Epidermal melanocyte (primary cell): Measurements from ENCODE around the gene PCDHA2.
"Not testable (repeated sequence)": the region's sequence is repeated elsewhere in the genome, so short reads cannot be mapped to it uniquely, and the experiment has no call there.

Experiments used
- DNase-seq: peaks from one replicate; pipeline ENCODE4 v3.0.0; 2011; ENCODE audit warnings: low spot score; ENCODE audit not compliant: insufficient read length

Gene PCDHA2

DNA sequence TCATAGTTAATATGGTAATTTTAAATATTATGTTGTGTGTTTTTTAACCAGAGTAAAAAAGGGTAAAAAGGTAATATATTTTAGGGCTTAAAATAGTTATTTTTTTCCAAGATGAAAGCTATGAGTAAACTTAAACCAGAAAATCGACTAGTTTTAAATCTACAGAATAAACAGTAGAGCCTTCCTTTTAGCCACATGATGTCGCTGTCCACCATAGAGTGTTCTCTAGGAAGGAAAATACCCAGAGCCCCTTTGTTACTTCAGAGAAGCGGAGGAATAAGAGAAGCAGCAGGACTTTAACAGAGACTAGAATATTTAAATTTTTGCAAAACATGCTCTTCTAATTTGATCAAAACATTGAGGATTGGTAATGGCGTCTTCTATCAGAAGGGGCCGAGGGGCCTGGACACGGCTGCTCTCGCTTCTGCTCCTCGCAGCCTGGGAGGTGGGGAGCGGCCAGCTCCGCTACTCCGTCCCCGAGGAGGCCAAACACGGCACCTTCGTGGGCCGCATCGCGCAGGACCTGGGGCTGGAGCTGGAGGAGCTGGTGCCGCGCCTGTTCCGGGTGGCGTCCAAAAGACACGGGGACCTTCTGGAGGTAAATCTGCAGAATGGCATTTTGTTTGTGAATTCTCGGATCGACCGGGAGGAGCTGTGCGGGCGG, at the start of gene PCDHA2:
Gene PCDHA2, plus strand, starts transcription at position 258 of the 664 bp plus-strand sequence.
- no peak for DNase-seq

DNA sequence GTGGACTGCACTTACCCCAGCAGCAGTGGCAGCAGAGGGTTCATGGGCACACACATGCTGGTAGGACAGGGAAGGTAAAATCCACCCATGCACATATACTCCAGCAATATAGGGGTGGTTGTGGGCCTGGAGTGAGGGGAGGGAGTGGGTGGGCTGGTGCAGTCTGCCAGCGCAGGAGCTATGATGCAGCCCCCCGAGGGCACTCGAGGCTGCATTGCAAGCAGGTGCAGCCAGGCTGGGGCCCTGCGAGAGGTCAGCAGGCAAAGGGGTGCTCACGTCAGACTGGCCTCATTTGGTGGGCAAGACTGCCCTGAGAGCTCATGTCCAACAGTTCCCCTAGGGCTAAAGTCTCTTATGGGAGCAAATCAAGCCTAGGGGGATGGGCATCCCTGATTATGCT, 41.1 kb upstream of the PCDHA2 start:
- no peak for DNase-seq

DNA sequence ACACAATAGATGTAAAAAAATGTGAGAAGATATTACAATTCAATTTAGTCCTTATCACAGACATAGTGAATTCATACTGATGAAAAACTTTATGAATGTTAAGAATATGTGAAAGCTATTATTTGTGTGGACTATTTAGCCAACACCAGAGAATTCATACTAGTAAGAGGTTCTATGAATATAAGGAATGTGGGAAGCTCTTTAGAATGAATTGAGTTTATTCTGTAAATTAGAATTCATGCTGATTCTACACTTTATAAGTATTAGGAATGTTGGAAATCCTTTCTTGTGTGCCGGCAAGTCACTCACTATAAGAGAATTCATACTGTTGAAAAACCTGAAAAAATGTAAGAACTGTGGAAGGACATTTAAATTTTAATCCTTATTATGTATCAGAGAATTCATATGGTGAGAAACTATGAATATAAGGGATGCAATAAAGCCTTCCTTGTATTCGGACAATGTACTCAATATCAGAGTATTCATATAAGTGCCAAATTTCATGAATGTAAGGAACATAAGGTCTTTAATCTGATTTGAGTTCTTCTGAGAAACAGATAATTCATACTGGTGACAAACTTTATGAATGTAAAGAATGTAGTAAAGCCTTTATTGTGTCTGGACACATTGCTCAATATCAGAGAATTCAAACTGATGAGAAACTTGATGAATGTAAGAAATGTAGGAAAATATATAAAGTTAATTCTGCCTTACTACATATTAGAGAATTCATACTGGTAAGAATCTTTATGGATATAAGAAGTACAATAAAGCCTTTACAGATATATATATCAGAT, 30.3 kb upstream of the PCDHA2 start:
- DNase-seq = no peak

GRCh38 chr5:140767444-140767843, 27.2 kb upstream of the PCDHA2 start:
- DNase-seq = no peak

GRCh38 chr5:140780512-140780911, 14.1 kb upstream of the PCDHA2 start:
- DNase-seq = no peak

DNA sequence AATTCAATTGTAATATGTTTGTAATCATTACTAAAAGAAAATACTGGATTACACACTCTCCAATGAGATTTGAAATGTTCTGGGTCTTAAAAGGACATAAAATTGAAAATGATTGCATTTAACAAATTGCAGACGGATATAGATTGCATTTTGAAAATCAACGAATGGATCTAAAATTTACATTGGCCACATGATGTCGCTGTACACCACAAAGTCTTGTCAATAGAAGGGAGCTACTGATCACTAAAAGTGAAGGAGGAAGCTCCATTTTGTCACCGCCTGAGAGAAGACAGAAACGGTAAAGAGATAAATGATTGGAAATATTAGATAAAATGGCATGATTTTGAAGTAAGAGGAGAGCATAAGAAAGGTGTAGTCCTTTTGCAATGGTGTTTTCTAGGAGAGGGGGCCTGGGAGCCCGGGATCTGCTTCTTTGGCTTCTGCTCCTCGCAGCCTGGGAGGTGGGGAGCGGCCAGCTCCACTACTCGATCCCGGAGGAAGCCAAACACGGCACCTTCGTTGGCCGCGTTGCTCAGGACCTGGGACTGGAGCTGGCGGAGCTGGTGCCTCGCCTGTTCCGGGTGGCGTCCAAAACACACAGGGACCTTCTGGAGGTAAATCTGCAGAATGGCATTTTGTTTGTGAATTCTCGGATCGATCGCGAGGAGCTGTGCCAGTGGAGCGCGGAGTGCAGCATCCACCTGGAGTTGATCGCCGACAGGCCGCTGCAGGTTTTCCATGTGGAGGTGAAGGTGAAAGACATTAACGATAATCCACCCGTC, 8.6 kb upstream of the PCDHA2 start, which contains the start of gene PCDHA1:
Gene PCDHA1, plus strand, starts transcription at position 236 of the 782 bp plus-strand sequence.
- no peak for DNase-seq

DNA sequence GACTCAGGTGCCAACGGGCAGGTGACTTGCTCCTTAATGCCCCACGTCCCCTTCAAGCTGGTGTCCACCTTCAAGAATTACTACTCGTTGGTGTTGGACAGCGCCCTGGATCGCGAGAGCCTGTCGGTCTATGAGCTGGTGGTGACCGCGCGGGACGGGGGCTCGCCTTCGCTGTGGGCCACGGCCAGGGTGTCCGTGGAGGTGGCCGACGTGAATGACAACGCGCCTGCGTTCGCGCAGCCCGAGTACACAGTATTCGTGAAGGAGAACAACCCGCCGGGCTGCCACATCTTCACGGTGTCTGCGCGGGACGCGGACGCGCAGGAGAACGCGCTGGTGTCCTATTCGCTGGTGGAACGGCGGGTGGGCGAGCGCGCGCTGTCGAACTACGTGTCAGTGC, 7.2 kb upstream of the PCDHA2 start:
- not testable (repeated sequence) for DNase-seq

DNA sequence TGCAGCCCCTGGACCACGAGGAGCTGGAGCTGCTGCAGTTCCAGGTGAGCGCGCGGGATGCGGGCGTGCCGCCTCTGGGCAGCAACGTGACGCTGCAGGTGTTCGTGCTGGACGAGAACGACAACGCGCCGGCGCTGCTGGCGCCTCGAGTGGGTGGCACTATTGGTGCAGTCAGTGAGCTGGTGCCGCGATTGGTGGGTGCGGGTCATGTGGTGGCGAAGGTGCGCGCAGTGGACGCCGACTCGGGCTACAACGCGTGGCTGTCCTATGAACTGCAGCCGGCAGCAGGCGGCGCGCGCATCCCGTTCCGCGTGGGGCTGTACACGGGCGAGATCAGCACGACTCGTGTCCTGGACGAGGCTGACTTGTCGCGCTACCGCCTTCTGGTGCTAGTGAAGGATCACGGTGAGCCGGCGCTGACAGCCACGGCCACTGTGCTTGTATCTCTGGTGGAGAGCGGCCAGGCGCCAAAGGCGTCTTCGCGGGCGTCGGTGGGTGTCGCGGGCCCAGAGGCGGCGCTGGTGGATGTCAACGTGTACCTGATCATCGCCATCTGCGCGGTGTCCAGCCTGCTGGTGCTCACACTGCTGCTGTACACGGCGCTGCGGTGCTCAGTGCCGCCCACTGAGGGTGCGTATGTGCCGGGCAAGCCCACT, 6.7 kb upstream of the PCDHA2 start:
- not testable (repeated sequence) for DNase-seq

GRCh38 chr5:140791089-140791488, 3.6 kb upstream of the PCDHA2 start:
- DNase-seq = no peak

- DNase-seq = no peak
Measured at GRCh38 chr5:140795259-140795641, 598 bp downstream of the PCDHA2 start.

- DNase-seq = not testable (repeated sequence)
Measured at GRCh38 chr5:140796072-140796717, 1.5 kb downstream of the PCDHA2 start.

- DNase-seq = no peak
Measured at GRCh38 chr5:140796718-140797095, 2.1 kb downstream of the PCDHA2 start.

DNA sequence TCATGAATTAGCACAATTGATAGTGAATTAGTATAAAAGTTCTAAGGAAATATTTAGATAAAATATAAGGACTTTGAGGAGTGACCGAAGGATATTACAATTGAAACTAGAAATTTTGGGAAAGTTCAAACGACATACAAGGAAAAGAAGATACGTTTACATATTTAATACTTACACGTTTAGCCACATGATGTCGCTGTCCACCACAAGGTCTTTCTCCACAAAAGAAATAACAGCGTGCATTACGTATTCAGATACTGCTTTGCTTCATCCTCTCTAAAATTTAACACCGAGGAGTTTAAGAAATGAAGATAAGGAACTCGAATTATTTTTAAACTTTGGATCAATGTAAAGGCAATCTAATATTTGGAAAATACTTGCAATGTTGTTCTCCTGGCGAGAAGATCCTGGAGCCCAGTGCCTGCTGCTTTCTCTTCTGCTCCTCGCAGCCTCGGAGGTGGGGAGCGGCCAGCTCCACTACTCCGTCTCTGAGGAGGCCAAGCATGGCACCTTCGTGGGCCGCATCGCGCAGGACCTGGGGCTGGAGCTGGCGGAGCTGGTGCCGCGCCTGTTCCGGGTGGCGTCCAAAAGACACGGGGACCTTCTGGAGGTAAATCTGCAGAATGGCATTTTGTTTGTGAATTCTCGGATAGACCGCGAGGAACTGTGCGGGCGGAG, 6.3 kb downstream of the PCDHA2 start, which contains the start of gene PCDHA3:
Gene PCDHA3, plus strand, starts transcription at position 242 of the 678 bp plus-strand sequence.
- DNase-seq = no peak

DNA sequence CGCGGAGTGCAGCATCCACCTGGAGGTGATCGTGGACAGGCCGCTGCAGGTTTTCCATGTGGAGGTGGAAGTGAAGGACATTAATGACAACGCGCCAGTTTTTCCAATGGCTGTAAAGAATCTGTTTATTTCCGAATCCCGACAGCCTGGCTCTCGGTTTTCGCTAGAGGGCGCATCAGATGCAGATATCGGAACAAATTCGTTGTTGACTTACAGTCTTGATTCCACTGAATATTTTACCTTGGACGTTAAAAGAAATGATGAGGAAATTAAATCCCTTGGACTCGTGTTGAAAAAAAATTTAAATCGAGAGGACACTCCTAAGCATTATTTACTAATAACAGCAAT, 6.8 kb downstream of the PCDHA2 start:
- DNase-seq = no peak

DNA sequence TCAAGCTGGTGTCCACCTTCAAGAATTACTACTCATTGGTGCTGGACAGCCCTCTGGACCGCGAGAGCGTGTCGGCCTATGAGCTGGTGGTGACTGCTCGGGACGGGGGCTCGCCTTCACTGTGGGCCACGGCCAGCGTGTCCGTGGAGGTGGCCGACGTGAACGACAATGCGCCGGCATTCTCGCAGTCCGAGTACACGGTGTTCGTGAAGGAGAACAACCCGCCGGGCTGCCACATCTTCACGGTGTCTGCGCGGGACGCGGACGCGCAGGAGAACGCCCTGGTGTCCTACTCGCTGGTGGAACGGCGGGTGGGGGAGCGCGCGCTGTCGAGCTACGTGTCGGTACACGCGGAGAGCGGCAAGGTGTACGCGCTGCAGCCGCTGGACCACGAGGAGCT, 7.7 kb downstream of the PCDHA2 start:
- DNase-seq = not testable (repeated sequence)

- DNase-seq = no peak
Measured at GRCh38 chr5:140802781-140803271, 8.2 kb downstream of the PCDHA2 start.

DNA sequence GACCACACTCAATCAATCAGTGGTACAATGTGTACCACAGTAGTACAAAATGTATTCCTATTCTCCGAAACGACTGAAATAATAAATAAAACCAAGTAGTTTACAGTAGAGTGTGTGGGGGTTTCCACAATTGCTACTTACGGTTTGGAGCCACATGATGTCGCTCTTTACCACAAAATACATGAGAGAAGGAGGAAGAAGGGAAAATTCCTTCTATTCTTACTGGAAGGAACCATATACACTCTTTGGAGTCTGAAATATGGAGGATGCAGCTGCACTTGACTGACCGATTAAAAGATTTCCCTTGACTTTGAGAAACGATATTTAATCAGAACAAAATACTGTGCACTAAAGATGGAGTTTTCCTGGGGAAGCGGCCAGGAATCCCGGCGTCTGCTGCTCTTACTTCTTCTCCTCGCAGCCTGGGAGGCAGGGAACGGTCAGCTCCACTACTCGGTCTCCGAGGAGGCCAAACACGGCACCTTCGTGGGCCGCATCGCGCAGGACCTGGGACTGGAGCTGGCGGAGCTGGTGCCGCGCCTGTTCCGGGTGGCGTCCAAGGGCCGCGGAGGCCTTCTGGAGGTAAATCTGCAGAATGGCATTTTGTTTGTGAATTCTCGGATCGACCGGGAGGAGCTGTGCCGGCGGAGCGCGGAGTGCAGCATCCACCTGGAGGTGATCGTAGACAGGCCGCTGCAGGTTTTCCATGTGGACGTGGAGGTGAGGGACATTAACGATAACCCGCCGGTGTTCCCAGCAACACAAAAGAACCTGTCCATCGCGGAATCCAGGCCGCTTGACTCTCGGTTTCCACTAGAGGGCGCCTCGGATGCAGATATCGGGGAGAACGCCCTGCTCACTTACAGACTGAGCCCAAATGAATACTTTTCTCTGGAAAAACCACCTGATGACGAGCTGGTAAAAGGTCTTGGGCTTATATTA, 12.5 kb downstream of the PCDHA2 start, which contains the start of gene PCDHA4:
Gene PCDHA4, plus strand, starts transcription at position 235 of the 942 bp plus-strand sequence.
- DNase-seq = no peak

- not testable (repeated sequence) for DNase-seq
Measured at GRCh38 chr5:140808241-140808888, 13.7 kb downstream of the PCDHA2 start.
